Natural killer cell treated with Interleukin-12 subunit alpha and Interleukin-12 subunit beta and Interleukin-15 and Interleukin-18, amount 100 ng/mL, for 72 hours (primary cell): ENCODE results near the gene PCYT2. TPM values are rescaled to one million over a fixed set of nuclear protein-coding genes. Genes with fewer than 3 reads are reported as not detected.

Experiments
- ATAC-seq, 2 donors: fragments of 150-1000 bp; cut with Tn5 transposase in 1 of 2; sonication (Bioruptor Pico), chemical (Tn5 transposase) in 1 of 2; 2 replicates each; pipeline ENCODE4 v1.10.0; 2021
- DNase-seq: peaks from one replicate; pipeline ENCODE4 v3.0.0; 2022; ENCODE audit warnings: low spot score
- H3K27ac Mint-ChIP-seq, 2 donors: 1 replicate in 1 of 2; 2 replicates in 1 of 2; pipeline ENCODE4 v1.8.0; 2022; ENCODE audit warnings: mixed read lengths in 2 of 2, mild to moderate bottlenecking in 1 of 2, moderate library complexity in 1 of 2
- H3K27me3 Mint-ChIP-seq, 2 donors: 1 replicate in 1 of 2; 2 replicates in 1 of 2; pipeline ENCODE4 v1.8.0; 2022; ENCODE audit warnings: mixed read lengths in 2 of 2
- H3K36me3 Mint-ChIP-seq: one replicate; pipeline ENCODE4 v1.8.0; 2022; ENCODE audit warnings: mixed read lengths
- H3K4me1 Mint-ChIP-seq, 2 donors: 1 replicate in 1 of 2; 2 replicates in 1 of 2; pipeline ENCODE4 v1.8.0; 2022; ENCODE audit warnings: low read depth in 2 of 2, mixed read lengths in 2 of 2, mild to moderate bottlenecking in 1 of 2
- H3K4me3 Mint-ChIP-seq: one replicate; pipeline ENCODE4 v1.8.0; 2022; ENCODE audit warnings: mixed read lengths
- H3K9me3 Mint-ChIP-seq: 2 replicates; pipeline ENCODE4 v1.8.0; 2022; ENCODE audit warnings: mixed read lengths
- total RNA-seq, 2 donors: library from RNA; stranded (reverse); gene quantifications; one replicate each; pipeline ENCODE4 v1.2.3, GENCODE V29; 2022

The PCYT2 gene
- total RNA-seq, 2 donors from 2014 or later: 30.4 to 36.5 TPM

DNA sequence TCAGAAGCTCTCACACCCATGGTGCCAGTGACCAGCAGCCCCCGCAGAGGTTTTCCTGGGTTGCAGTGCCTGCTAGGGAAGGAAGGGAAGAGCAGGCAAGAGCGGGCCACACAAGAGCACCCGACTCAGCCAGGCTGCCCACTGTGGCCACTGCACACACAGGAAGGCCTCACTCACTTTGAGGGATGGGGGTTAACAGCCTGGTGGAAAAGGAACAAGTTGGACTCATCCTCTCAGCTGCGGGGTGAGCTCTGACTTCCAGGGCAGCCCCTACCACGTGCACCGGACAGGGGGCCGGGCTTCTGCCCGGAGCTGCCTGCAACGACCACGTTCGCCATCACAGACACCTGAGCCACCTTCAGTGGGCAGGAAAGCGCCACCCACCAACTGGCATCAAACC, 59.0 kb downstream of the PCYT2 start:
- H3K36me3 Mint-ChIP-seq: no peaks in the 10 kb centered on the region
- H3K4me3 Mint-ChIP-seq: no peak overlapping the region
- H3K27ac Mint-ChIP-seq: no peak overlapping the region
- DNase-seq: no peak
- no peaks in the 10 kb centered on the region for H3K9me3 Mint-ChIP-seq
- no peak for ATAC-seq
- H3K27me3 Mint-ChIP-seq: no peaks in the 10 kb centered on the region
- peaks cover 5 to 13% of the 10 kb centered on the region in 2 donors for H3K4me1 Mint-ChIP-seq

DNA sequence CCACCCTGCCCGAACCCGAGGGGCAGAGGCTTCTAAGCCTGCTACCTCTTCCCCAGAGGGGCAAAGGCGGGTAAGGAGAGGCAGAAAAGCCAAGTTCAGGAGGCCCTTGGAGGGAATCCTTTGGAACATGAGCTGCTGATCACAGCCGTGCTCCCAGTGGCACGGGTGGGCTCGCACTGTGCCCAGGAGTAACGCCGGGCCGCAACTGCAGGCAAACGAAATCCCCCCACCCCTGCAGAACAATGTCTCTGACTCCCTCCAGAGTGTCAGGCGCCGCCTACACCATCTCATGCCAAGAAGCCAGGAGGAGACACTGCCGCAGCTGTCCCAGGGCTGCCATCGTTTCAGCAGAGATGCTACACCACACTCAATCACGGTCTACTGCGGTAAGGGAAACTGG, 59.8 kb downstream of the PCYT2 start:
- DNase-seq (no peak), ATAC-seq (no peak)
- Mint-ChIP-seq H3K4me1 (peaks cover 5 to 12% of the 10 kb centered on the region in 2 donors), H3K9me3 (no peaks in the 10 kb centered on the region), H3K27ac (no peak overlapping the region), H3K36me3 (no peaks in the 10 kb centered on the region), H3K27me3 (no peaks in the 10 kb centered on the region), H3K4me3 (no peak overlapping the region)

Other genes starting within 250 kb of the PCYT2 start
- 10 to 100 TPM; 35.2 to 45.6 TPM for gene OXLD1, start 244.8 kb downstream of the PCYT2 start, total RNA-seq
- gene CCDC137, start 244.7 kb downstream of the PCYT2 start, total RNA-seq: 10 to 100 TPM; 38.0 to 90.1 TPM
- 10 to 100 TPM; 35.5 to 54.7 TPM for gene ARL16, start 227.6 kb downstream of the PCYT2 start, total RNA-seq
- gene HGS, start 227.4 kb downstream of the PCYT2 start, total RNA-seq: 100 to 1,000 TPM; 140 to 220 TPM
- gene MRPL12, start 208.0 kb downstream of the PCYT2 start, total RNA-seq: 100 to 1,000 TPM in 1 of 2 donors, 10 to 100 TPM in 1; 98.7 to 226 TPM
- 10 to 100 TPM; 17.5 to 36.3 TPM for gene SLC25A10, start 199.1 kb downstream of the PCYT2 start, total RNA-seq
- not detected for gene GCGR, start 107.2 kb downstream of the PCYT2 start, total RNA-seq
- gene MCRIP1, start 78.1 kb downstream of the PCYT2 start, total RNA-seq: 100 to 1,000 TPM in 1 of 2 donors, 10 to 100 TPM in 1; 83.9 to 104 TPM
- not detected for gene PPP1R27, start 76.3 kb downstream of the PCYT2 start, total RNA-seq
- 100 to 1,000 TPM; 691 to 774 TPM for gene P4HB, start 50.9 kb downstream of the PCYT2 start, total RNA-seq
- 100 to 1,000 TPM; 874 to 929 TPM for gene ARHGDIA, start 40.1 kb downstream of the PCYT2 start, total RNA-seq
- 100 to 1,000 TPM; 159 to 302 TPM for gene ALYREF, start 19.8 kb downstream of the PCYT2 start, total RNA-seq
- 100 to 1,000 TPM in 1 of 2 donors, 10 to 100 TPM in 1; 81.3 to 112 TPM for gene ANAPC11, start 19.7 kb downstream of the PCYT2 start, total RNA-seq
- under 1 TPM; 0.17 to 0.50 TPM for gene NPB, start 9.2 kb downstream of the PCYT2 start, total RNA-seq
- gene SIRT7, start 6.8 kb upstream of the PCYT2 start, total RNA-seq: 10 to 100 TPM; 69.4 to 77.6 TPM
- gene MAFG, start 16.3 kb upstream of the PCYT2 start, total RNA-seq: 10 to 100 TPM; 26.7 to 49.4 TPM
- gene PYCR1, start 25.9 kb upstream of the PCYT2 start, total RNA-seq: 10 to 100 TPM; 18.3 to 56.1 TPM
- gene MYADML2, start 35.8 kb upstream of the PCYT2 start, total RNA-seq: not detected
- under 1 TPM in 1 of 2 donors, not detected in 1; 0.17 TPM for gene NOTUM, start 49.8 kb upstream of the PCYT2 start, total RNA-seq
- gene ASPSCR1, start 66.2 kb upstream of the PCYT2 start, total RNA-seq: 10 to 100 TPM; 21.6 to 46.8 TPM
- 100 to 1,000 TPM in 1 of 2 donors, 10 to 100 TPM in 1; 82.6 to 174 TPM for gene CENPX, start 111.5 kb upstream of the PCYT2 start, total RNA-seq
- gene LRRC45, start 111.9 kb upstream of the PCYT2 start, total RNA-seq: 10 to 100 TPM; 16.1 to 42.3 TPM
- gene RAC3, start 120.3 kb upstream of the PCYT2 start, total RNA-seq: 1 to 10 TPM; 3.0 to 6.1 TPM
- gene DCXR, start 126.3 kb upstream of the PCYT2 start, total RNA-seq: 100 to 1,000 TPM in 1 of 2 donors, 10 to 100 TPM in 1; 95.7 to 136 TPM
- gene RFNG, start 140.4 kb upstream of the PCYT2 start, total RNA-seq: 10 to 100 TPM; 18.2 to 23.1 TPM
- 100 to 1,000 TPM; 112 to 114 TPM for gene GPS1, start 140.5 kb upstream of the PCYT2 start, total RNA-seq
- 100 to 1,000 TPM; 125 to 196 TPM for gene DUS1L, start 154.4 kb upstream of the PCYT2 start, total RNA-seq
- 100 to 1,000 TPM; 195 to 451 TPM for gene FASN, start 186.8 kb upstream of the PCYT2 start, total RNA-seq